ENCODE results near the gene FNDC3B.

DNA sequence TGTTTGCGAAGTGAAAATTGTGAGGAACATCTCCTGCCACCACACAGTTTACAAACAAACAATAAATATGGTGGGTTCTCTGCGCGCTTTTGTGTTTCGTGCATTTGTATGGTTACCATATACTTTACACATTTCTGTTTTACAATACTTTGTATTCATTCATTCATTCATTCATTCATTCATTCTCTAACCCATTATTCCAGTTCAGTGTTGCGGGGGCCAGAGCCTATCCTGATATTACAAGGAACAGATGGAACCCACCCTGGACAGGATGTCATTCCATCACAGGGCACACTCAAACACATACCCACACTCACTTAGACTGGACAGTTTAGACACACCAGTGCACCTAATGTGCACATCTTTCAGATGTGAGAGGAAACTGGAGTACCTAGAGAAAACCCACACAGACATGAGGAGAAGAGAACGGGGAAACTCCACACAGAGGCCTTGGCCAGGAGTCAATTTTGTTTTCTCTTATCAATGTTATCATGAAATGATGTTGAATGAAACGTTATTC is 160.5 kb downstream of the FNDC3B start:
- TF ChIP-seq, protein P1, sequence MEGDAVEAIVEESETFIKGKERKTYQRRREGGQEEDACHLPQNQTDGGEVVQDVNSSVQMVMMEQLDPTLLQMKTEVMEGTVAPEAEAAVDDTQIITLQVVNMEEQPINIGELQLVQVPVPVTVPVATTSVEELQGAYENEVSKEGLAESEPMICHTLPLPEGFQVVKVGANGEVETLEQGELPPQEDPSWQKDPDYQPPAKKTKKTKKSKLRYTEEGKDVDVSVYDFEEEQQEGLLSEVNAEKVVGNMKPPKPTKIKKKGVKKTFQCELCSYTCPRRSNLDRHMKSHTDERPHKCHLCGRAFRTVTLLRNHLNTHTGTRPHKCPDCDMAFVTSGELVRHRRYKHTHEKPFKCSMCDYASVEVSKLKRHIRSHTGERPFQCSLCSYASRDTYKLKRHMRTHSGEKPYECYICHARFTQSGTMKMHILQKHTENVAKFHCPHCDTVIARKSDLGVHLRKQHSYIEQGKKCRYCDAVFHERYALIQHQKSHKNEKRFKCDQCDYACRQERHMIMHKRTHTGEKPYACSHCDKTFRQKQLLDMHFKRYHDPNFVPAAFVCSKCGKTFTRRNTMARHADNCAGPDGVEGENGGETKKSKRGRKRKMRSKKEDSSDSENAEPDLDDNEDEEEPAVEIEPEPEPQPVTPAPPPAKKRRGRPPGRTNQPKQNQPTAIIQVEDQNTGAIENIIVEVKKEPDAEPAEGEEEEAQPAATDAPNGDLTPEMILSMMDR (IDR thresholded peaks at IDR 0.05; ENCODE audit: control extremely low read depth in 1 of 3, insufficient read depth in 1 of 3, low read depth in 1 of 3, low read length in 3 of 3): no peak
- TF ChIP-seq POLR2AphosphoS5 (IDR thresholded peaks at IDR 0.05; ENCODE audit: low read depth, low read length): no peak
- TF ChIP-seq RXRA (IDR thresholded peaks at IDR 0.05; ENCODE audit: insufficient read depth, low read depth, low read length): no peak
- no peak for TF ChIP-seq EZH2 (IDR thresholded peaks at IDR 0.05; ENCODE audit: low read depth, low read length, severe bottlenecking)
- no peak for TF ChIP-seq RAD21 (IDR thresholded peaks at IDR 0.05 in 1 of 2, conservative IDR thresholded peaks at IDR 0.05 in 1 of 2; ENCODE audit: low read depth in 2 of 2, low read length in 2 of 2)
